ENCODE measurements around the gene CFAP68. TPM values are rescaled to one million over a fixed set of nuclear protein-coding genes. Genes with fewer than 3 reads are reported as not detected.

CFAP68 gene
- total RNA-seq, 6 experiments from 2014 or later, result 10.6 to 22.9 (median 15.7) TPM

DNA sequence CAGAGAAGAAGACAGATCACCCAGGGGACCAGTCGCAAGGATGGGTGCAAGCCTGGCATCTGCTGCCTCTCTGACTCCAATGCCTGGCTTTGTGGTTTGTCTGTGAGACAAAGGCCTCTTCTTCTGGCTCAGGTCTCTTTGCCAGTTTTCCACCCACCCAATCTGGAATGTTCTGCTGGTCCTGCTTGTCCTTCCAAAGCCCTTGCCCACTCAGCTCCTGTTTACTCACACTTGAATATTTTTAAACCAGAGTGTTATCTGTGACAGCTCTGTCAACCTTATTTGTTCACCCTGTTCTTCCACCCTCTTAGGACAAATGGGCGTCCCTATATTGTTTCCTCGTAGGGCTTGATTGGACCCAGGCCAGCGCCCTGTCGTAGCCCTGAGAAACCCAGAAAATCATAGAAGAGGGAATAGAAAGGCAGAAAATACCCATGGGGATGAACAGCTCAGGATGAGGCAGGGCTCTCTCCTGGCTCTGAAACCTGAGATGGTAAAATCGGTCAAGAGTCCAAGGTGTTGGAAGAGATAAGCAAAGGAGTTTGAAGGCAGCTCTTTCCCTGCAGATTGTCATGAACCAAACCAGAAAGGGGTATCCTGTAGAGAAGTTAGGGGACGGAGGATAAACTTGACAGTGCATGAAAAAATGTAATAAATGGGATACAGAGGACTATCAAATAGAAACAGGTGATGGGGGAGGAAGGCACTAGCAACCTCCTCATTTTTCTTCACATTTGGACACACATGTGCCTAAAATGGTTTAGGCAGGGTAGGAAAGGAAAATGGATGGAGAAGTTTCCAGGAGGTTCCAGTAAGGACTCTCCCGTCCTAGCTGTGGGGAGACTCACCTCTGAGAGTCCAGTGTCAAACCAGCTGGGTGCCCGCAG, 31.6 kb downstream of the CFAP68 start:
- H3K4me1 ChIP-seq, result no peaks in the 10 kb centered on the region
- H3K36me3 ChIP-seq, result no peaks in the 10 kb centered on the region
- intact Hi-C loops (cut with DNase I), result no loop called here
- no peak for ATAC-seq
- H3K4me3 ChIP-seq, result peak overlapping the region in 1 of 3 donors; percentile 7
- no peaks in the 10 kb centered on the region for H3K9me3 ChIP-seq
- TF ChIP-seq, protein P1, sequence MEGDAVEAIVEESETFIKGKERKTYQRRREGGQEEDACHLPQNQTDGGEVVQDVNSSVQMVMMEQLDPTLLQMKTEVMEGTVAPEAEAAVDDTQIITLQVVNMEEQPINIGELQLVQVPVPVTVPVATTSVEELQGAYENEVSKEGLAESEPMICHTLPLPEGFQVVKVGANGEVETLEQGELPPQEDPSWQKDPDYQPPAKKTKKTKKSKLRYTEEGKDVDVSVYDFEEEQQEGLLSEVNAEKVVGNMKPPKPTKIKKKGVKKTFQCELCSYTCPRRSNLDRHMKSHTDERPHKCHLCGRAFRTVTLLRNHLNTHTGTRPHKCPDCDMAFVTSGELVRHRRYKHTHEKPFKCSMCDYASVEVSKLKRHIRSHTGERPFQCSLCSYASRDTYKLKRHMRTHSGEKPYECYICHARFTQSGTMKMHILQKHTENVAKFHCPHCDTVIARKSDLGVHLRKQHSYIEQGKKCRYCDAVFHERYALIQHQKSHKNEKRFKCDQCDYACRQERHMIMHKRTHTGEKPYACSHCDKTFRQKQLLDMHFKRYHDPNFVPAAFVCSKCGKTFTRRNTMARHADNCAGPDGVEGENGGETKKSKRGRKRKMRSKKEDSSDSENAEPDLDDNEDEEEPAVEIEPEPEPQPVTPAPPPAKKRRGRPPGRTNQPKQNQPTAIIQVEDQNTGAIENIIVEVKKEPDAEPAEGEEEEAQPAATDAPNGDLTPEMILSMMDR (IDR thresholded peaks at IDR 0.05), result no peak
- TF ChIP-seq POLR2A (IDR thresholded peaks at IDR 0.05), result no peak
- DNase-seq, result no peak
- peak overlapping the region in 2 of 3 donors; percentile 21 to 29 for H3K27ac ChIP-seq
- H3K27me3 ChIP-seq, result no peaks in the 10 kb centered on the region
- 48% methylated on average over 8 of the region's 9 CpGs for WGBS (ENCODE audit: insufficient coverage, low coverage, low lambda C conversion rate, missing lambda C conversion rate)

- WGBS (ENCODE audit: insufficient coverage, low coverage, low lambda C conversion rate, missing lambda C conversion rate), result 70% methylated on average over 8 of the region's 17 CpGs
- ATAC-seq (peak; percentile 54 to 69 (median 56)), DNase-seq (peak in 1 of 3 donors; percentile 52)
- peak within 1 kb of the TSS; percentile 24 to 60 (median 51) for H3K27ac ChIP-seq
- H3K4me3 ChIP-seq, result peak within 1 kb of the TSS; percentile 7 to 18 (median 7)
- TF ChIP-seq, protein P1 (IDR thresholded peaks at IDR 0.05), result no peak
- no peak for TF ChIP-seq POLR2A (IDR thresholded peaks at IDR 0.05)
- H3K4me1 ChIP-seq, result no peaks in the 10 kb centered on the region
- intact Hi-C loops (cut with DNase I), result no loop called here
- H3K36me3 ChIP-seq, result no peaks in the 10 kb centered on the region
- H3K9me3 ChIP-seq, result no peaks in the 10 kb centered on the region
- H3K27me3 ChIP-seq, result no peaks in the 10 kb centered on the region
Measured at GRCh38 chr11:111911563-111912401, 32.4 kb downstream of the CFAP68 start, which contains the start of gene CRYAB. Gene CRYAB (minus strand): TSS chr11:111911770. CDS start chr11:111911724, 46 bp downstream.

DNA sequence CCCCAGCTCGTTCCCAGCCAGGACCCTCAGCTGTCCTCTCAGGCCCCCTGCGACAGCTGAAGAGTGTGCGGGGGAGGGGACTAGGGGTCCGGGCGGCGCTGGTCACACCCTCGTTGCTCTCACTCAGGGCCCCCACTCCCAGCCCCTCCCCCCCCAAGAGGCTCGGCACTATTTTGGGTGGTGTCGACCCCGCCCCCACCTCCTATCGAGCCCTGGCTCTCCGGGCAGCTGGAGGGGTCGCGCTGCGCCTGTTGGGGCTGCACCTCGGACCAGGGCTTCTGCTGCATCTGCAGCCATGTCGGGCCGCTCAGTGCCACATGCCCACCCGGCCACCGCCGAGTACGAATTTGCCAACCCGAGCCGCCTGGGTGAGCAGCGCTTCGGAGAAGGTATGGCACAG, 33.2 kb downstream of the CFAP68 start, which contains the start of gene HSPB2:
Gene HSPB2 (plus strand): TSS at position 200 of the 400 bp plus-strand sequence. CDS start 96 bp downstream, at position 296.
- 13% methylated on average over 3 of the region's 26 CpGs for WGBS (ENCODE audit: insufficient coverage, low coverage, low lambda C conversion rate, missing lambda C conversion rate)
- peaks cover 0 to under 1% (median under 1%) of the 10 kb centered on the region in 4 donors for H3K4me1 ChIP-seq
- intact Hi-C loops (cut with DNase I), result no loop called here
- H3K27ac ChIP-seq, result peak within 1 kb of the TSS; percentile 38 to 60 (median 51)
- no peaks in the 10 kb centered on the region for H3K9me3 ChIP-seq
- H3K27me3 ChIP-seq, result no peaks in the 10 kb centered on the region
- no peaks in the 10 kb centered on the region for H3K36me3 ChIP-seq
- ATAC-seq, result no peak
- H3K4me3 ChIP-seq, result peak within 1 kb of the TSS in 2 of 3 donors; percentile 7 to 18
- DNase-seq, result no peak
- no peak for TF ChIP-seq POLR2A (IDR thresholded peaks at IDR 0.05)
- TF ChIP-seq, protein P1 (IDR thresholded peaks at IDR 0.05), result no peak

DNA sequence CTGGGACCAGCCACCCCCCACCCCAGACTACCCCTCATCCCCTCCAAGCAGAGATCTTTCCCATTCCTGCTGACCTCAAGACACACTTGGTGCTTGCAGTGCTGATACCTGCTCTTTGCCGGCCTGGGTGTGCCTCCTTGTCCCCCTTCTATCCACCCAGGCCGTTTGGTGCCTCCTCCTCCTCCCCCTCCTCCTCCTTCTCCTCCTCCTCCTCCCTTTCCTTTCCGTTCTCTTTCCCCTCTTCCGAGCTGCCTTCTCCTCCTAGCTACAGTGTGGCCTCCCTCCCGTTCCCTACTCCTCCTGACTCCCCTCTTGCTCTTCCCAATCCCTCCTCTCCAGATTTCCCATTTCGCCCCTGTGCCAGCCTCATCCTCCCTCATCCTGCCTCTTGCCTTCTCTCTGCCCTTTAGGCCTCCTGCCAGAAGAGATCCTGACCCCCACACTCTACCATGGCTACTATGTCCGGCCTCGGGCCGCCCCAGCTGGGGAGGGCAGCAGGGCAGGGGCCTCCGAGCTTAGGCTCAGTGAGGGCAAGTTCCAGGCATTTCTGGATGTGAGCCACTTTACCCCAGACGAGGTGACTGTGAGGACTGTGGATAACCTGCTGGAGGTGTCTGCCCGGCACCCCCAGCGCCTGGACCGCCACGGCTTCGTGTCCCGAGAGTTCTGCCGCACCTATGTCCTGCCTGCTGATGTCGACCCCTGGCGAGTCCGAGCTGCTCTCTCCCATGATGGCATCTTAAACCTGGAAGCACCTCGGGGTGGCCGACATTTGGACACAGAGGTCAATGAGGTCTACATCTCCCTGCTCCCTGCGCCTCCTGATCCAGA, 33.9 kb downstream of the CFAP68 start:
- no peaks in the 10 kb centered on the region for H3K9me3 ChIP-seq
- no peaks in the 10 kb centered on the region for H3K36me3 ChIP-seq
- DNase-seq, result no peak
- TF ChIP-seq POLR2A (IDR thresholded peaks at IDR 0.05), result no peak
- TF ChIP-seq, protein P1 (IDR thresholded peaks at IDR 0.05), result no peak
- intact Hi-C loops (cut with DNase I), result no loop called here
- H3K4me1 ChIP-seq, result peaks cover 0 to 8% (median 2%) of the 10 kb centered on the region in 4 donors
- WGBS (ENCODE audit: insufficient coverage, low coverage, low lambda C conversion rate, missing lambda C conversion rate), result 53% methylated on average over 9 of the region's 24 CpGs
- peak in 1 of 4 donors; percentile 7 for ATAC-seq
- H3K27me3 ChIP-seq, result no peaks in the 10 kb centered on the region
- peak overlapping the region in 1 of 3 donors; percentile 6 for H3K4me3 ChIP-seq
- H3K27ac ChIP-seq, result peak overlapping the region; percentile 38 to 60 (median 51)
